Measurements from ENCODE around the gene TMEM59L. TPM values are rescaled to one million over a fixed set of nuclear protein-coding genes. Genes with fewer than 3 reads are reported as not detected.
A peak's percentile ranks its signal among the peaks of the same experiment; 100 is the strongest.

TMEM59L gene
- total RNA-seq, 1 donor from 2014 or later, result 0.79 TPM

- FAIRE-seq (no peak), DNase-seq (ENCODE audit: low read depth) (no peak)
- Histone ChIP-seq H3K4me3 (ENCODE audit: low read depth, low read length) (no peak overlapping the region), H3K27me3 (ENCODE audit: control insufficient read depth, insufficient read depth, low read length) (no peaks in the 10 kb centered on the region), H3K36me3 (ENCODE audit: control insufficient read depth, insufficient read depth, low read length) (peaks cover 4% of the 10 kb centered on the region)
- no peak for TF ChIP-seq CTCF (IDR thresholded peaks at IDR 0.05; ENCODE audit: insufficient read depth, low read length, severe bottlenecking)
Observed at GRCh38 chr19:18666317-18666716, 53.6 kb downstream of the TMEM59L start.

GRCh38 chr19:18666784-18667183 lies 54.1 kb downstream of the TMEM59L start:
- DNase-seq (ENCODE audit: low read depth) (no peak), FAIRE-seq (no peak)
- no peaks in the 10 kb centered on the region for H3K27me3 ChIP-seq (ENCODE audit: control insufficient read depth, insufficient read depth, low read length)
- no peak overlapping the region for H3K4me3 ChIP-seq (ENCODE audit: low read depth, low read length)
- peaks cover 4% of the 10 kb centered on the region for H3K36me3 ChIP-seq (ENCODE audit: control insufficient read depth, insufficient read depth, low read length)
- no peak for TF ChIP-seq CTCF (IDR thresholded peaks at IDR 0.05; ENCODE audit: insufficient read depth, low read length, severe bottlenecking)

- H3K36me3 ChIP-seq (ENCODE audit: control insufficient read depth, insufficient read depth, low read length), result peaks cover 4% of the 10 kb centered on the region
- FAIRE-seq (peak; percentile 85), DNase-seq (ENCODE audit: low read depth) (no peak)
Observed at GRCh38 chr19:18667531-18668251, 55.0 kb downstream of the TMEM59L start.

GRCh38 chr19:18668252-18668631 lies 55.6 kb downstream of the TMEM59L start:
- no peaks in the 10 kb centered on the region for H3K27me3 ChIP-seq (ENCODE audit: control insufficient read depth, insufficient read depth, low read length)

More at GRCh38 chr19:18667531-18668251, 55.0 kb downstream of the TMEM59L start:
- Histone ChIP-seq H3K4me3 (ENCODE audit: low read depth, low read length) (no peak overlapping the region), H3K27me3 (ENCODE audit: control insufficient read depth, insufficient read depth, low read length) (no peaks in the 10 kb centered on the region)
- no peak for TF ChIP-seq CTCF (IDR thresholded peaks at IDR 0.05; ENCODE audit: insufficient read depth, low read length, severe bottlenecking)

GRCh38 chr19:18668744-18669523 lies 56.3 kb downstream of the TMEM59L start:
- Histone ChIP-seq H3K4me3 (ENCODE audit: low read depth, low read length) (no peak overlapping the region), H3K36me3 (ENCODE audit: control insufficient read depth, insufficient read depth, low read length) (peaks cover 4% of the 10 kb centered on the region), H3K27me3 (ENCODE audit: control insufficient read depth, insufficient read depth, low read length) (no peaks in the 10 kb centered on the region)
- TF ChIP-seq CTCF (IDR thresholded peaks at IDR 0.05; ENCODE audit: insufficient read depth, low read length, severe bottlenecking), result no peak
- DNase-seq (ENCODE audit: low read depth) (no peak), FAIRE-seq (no peak)

More at GRCh38 chr19:18668252-18668631, 55.6 kb downstream of the TMEM59L start:
- DNase-seq (ENCODE audit: low read depth) (no peak), FAIRE-seq (no peak)
- Histone ChIP-seq H3K4me3 (ENCODE audit: low read depth, low read length) (no peak overlapping the region), H3K36me3 (ENCODE audit: control insufficient read depth, insufficient read depth, low read length) (peaks cover 4% of the 10 kb centered on the region)
- no peak for TF ChIP-seq CTCF (IDR thresholded peaks at IDR 0.05; ENCODE audit: insufficient read depth, low read length, severe bottlenecking)
